ENCODE results near the gene OLFML1.

Gene OLFML1

GRCh38 chr11:7533199-7534041, 48.1 kb downstream of the OLFML1 start:
- DNase-seq = no peak

GRCh38 chr11:7534042-7534378, 48.7 kb downstream of the OLFML1 start:
- DNase-seq = no peak

GRCh38 chr11:7536100-7536499, 50.8 kb downstream of the OLFML1 start:
- DNase-seq = no peak

- DNase-seq = no peak
Measured at GRCh38 chr11:7537265-7537664, 52.0 kb downstream of the OLFML1 start.

GRCh38 chr11:7538031-7538430, 52.7 kb downstream of the OLFML1 start:
- no peak for DNase-seq

GRCh38 chr11:7538466-7539454, 53.5 kb downstream of the OLFML1 start:
- DNase-seq = no peak

GRCh38 chr11:7540830-7541555, 55.7 kb downstream of the OLFML1 start:
- no peak for DNase-seq

- DNase-seq = no peak
Measured at GRCh38 chr11:7543302-7543701, 58.0 kb downstream of the OLFML1 start.

GRCh38 chr11:7544021-7544420, 58.7 kb downstream of the OLFML1 start:
- no peak for DNase-seq

GRCh38 chr11:7545611-7546010, 60.3 kb downstream of the OLFML1 start:
- no peak for DNase-seq

- DNase-seq = no peak
Measured at GRCh38 chr11:7546324-7546791, 61.1 kb downstream of the OLFML1 start.

GRCh38 chr11:7547687-7548086, 62.4 kb downstream of the OLFML1 start:
- no peak for DNase-seq

GRCh38 chr11:7548659-7549274, 63.5 kb downstream of the OLFML1 start:
- no peak for DNase-seq

GRCh38 chr11:7549681-7550080, 64.4 kb downstream of the OLFML1 start:
- no peak for DNase-seq

GRCh38 chr11:7551571-7551970, 66.3 kb downstream of the OLFML1 start:
- DNase-seq = no peak

- DNase-seq = no peak
Measured at GRCh38 chr11:7552666-7553065, 67.4 kb downstream of the OLFML1 start.

GRCh38 chr11:7555052-7555699, 69.9 kb downstream of the OLFML1 start:
- DNase-seq = no peak

GRCh38 chr11:7558046-7558445, 72.7 kb downstream of the OLFML1 start:
- DNase-seq = no peak

- DNase-seq = no peak
Measured at GRCh38 chr11:7559398-7560283, 74.3 kb downstream of the OLFML1 start.
